SHP77 (cell line): ENCODE results near the gene SKP1.
"Not testable (repeated sequence)": the region's sequence is repeated elsewhere in the genome, so short reads cannot be mapped to it uniquely, and the experiment has no call there.

Experiments
- DNase-seq, 2 experiments: peaks; one replicate each; lab custom pipeline; 2025; lab: John Stamatoyannopoulos, UW

The SKP1 gene

DNA sequence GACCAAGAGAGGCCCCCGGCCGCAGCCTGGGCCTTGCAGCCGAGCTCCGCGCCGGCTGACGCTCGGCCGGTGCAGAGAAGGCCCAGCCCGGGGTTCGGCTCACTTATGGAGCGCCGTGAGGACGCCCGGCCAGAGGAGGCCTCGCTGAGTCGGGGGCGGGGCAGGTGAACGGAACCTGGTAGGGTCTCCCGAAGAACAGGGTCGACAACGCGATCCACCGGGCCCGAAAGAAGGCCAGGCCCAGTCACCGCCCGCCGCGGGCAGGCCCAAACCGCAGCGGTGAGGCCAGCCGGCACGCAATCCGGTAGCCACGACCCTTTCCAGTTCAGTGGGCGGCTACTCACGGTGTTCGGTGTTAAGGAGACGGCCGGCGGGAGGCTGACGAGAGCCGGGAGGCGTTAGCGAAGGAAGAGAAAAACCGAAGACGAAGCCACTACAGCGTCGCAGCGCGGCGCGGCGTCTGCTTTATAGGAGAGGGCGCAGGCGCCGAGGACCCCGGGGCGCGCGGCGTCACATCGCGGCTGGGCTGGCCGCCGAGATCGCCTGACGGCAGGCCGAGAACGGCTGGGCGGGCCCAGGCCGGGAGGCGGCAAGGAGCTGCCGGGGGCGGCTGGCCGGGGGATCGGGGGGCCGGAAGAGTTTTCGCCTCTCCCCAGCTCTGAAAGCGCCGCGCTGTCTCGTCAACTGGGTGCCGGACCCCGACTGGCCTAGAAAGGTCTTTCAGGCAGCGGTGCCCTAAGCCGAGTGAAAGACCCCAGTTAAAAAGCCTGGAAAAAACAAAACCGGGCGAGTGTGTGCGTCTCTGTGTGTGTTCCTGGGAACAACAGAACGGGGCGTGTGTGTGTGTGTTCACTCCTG, at the start of gene SKP1:
TSS of gene SKP1 (minus strand) at position 440 of the 858 bp plus-strand sequence. CDS start 2,928 bp downstream, outside the sequence.
- DNase-seq = peak; percentile 44 to 69

DNA sequence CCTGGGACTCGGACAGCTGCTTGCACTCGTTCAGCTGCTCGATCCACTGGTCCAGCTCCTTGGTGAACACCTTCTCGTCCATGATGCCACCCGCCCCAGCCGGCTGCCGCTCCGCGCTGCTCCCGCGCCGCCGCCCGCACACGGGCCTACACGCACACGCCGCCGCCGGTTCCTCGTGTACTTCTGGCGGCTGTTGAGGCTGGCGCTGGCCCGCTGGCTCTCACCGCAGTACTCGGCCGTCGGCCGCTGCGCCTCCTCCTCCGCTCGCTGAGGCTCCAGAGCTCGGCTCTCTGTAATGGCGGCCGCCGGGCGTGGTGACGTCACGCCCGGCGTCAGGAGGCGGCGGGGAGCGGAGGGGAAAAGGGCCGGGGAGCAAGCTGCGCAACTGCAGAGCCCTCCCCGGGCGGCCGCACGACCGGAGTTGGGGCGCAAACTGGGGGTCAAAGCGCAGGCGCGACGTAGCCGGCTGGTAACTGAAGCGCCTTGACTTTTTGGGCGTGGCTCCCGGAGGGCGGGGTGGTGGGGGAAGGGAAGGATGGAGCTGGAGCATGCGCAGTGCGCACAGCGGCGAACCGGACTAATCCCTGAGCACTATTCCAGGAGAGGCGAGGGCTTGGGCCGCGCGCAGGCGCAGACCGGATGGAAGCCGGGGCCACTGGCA, 49.2 kb upstream of the SKP1 start, which contains the start of gene PPP2CA:
TSS of gene PPP2CA (minus strand) at position 294 of the 661 bp plus-strand sequence. CDS start at position 82, 212 bp downstream.
- DNase-seq = peak; percentile 90 to 93

DNA sequence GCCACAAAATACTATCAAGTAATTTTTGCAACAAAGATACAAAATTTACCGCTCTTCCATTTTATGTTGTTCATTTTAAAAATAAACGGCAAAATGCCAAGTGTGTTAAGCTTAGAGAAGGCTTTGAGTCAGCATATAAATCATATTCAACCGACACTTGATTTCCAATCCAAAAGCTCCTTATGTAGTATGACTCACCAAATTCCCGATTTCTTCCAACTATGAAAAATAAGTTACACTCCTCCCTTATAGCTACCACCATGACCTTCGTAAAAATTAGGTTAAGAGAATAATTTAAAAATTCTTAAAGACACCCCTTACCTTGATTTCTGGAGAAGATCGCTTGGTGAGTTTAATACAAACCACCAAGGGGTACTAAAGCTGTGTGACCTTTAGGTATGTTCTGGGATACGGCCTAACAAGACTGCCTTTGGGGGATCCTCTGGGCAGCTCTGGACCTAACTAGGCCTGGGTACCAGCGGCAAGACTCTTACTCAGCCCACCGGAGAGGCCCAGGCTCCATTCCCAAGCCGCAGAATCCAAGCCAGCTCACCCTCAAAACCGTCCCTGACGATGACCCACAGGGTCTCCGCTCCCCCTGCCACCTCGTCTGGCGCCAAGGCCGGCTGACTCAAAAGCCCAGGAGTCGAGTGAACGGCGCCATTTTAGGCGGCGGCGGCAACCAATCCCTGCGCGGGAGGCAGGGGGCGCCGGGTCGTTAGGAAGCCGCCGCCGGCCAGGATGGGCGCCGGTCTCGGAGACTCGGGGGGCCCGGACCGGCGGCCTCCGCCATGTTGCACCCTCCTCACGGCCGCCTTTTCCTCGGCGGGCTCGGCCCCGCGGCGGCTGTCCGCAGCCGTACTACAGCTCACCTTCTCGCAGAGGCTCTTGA, 48.4 kb upstream of the SKP1 start:
- DNase-seq = peak; percentile 36 to 71

DNA sequence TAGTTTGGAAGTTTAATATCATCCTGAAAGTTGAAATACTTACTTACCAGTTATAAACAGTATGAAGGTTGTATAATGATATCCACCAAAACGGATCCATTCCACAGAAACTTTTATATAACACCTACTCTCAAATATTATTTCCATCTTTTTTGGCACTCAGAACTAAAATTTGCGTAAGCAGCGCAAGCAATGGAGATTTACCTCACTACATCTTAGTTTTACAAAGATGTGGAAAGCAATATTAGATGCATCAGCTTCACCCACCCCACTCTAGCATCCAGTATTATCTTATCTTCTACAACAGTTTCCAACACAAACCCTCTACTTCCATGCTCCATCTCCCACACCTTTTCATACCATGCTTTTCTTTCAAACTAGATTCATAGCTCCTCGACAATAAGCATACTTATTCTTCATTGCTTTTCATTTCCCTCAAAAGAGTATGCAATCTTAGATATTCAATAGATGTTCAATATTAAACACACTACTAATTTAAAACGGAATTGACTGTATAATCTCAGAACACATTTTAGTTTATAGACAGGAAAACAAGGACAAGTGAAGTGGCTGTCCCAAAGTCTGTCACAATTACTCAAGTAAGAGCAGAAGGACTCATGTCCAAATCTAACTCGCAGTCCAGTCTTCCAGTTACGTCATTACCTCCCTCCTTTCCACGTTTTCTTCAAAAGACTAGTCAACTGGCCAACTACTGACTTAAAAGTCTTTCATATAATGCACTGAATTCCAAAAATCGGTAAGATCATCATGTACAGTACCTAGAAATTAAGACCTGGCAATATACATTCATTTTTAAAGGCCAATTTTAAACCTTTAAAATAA, 46.9 kb upstream of the SKP1 start:
- no peak for DNase-seq

DNA sequence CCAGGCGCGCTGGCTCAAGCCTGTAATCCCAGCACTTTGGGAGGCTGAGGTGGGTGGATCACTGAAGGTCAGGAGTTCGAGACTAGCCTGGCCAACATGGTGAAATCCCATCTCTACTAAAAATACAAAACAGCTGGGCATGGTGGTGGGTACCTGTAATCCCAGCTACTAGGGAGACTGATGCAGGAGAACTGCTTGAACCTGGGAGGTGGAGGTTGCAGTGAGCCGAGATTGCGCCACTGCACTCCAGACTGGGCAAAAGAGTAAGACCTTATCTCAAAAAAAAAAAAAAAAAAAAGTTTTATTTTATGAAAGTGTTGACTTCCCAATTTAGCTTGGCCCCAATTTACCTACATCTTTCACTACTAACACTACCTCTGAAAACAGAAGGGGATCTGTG, 44.9 kb upstream of the SKP1 start:
- not testable (repeated sequence) for DNase-seq

DNA sequence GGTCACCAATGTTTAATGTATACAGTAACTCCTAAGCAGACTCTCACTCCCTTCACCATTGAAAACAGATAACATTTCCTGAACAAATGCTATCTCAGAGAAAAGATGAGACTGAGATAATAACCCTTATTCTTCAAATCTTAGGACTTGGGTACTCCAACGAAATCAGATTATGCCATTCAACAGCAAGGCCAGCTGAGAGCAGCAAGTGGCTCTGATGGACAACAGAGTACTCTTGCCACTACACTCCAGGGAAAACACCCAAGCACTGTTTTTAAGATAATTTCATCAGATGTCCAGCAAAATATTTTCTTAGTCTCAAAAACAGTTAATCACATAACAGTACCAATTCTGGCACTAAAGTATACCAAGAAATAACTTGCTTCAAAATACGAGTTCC, 39.0 kb upstream of the SKP1 start:
- DNase-seq = no peak

DNA sequence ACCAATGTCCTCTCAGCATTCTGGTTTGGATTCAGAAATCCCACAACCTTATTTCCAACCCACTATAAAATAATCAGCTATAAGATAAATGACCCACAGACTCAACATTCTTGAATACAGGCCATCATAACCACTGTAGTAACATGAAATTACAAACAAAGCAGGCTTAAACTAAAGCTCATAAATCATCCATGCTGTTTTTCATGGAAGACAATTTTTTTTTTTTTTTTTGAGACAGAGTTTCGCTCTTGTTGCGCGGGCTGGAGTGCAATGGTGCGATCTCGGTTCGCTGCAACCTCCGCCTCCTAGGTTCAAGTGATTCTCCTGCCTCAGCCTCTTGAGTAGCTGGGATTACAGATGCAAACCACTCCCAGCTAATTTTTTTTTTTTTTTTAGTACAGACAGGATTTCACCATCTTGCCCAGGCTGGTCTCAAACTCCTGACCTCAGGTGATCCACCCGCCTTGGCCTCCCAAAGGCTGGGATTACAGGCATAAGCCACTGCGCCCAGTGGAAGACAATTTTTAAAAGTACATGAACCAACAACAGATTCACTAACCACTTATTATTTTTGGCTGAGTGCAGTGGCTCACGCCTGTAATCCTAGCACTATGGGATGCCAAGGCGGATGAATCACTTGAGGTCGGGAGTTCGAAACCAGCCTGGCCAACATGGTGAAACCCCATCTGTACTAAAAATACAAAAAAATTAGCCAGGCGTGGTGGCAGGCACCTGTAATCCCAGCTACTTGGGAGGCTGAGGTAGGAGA, 34.7 kb upstream of the SKP1 start:
- not testable (repeated sequence) for DNase-seq

DNA sequence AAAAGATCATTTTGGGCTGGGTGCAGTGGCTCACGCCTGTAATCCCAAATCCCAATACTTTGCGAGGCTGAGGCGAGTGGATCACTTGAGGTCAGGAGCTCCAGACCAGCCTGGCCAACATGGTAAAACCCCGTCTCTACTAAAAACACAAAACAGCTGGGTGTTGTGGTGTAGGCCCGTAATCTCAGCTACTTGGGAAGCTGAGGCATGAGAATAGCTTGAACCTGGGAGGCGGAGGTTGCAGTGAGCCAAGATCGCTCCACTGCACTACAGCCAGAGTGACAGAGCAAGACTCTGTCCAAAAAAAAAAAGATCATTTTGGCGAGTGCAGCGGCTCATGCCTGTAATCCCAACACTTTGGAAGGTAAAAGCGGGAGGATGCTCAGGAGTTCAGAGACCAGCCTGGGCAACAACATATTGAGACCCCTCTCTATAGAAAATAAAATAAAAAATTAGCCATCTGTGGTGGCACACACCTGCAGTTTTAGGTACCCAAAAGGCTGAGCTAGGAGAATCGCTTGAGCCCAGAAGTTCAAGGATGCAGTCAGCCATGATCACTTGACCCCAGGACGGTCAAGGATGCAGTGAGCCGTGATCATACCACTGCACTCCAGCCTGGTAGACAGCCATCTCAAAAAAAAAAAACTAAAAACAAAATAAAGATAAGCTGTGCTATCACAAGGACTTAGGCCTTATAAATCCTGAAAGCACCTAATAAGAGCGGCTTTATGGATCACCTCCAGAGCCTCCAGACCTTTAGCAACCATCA, 32.9 kb upstream of the SKP1 start:
- no peak for DNase-seq

DNA sequence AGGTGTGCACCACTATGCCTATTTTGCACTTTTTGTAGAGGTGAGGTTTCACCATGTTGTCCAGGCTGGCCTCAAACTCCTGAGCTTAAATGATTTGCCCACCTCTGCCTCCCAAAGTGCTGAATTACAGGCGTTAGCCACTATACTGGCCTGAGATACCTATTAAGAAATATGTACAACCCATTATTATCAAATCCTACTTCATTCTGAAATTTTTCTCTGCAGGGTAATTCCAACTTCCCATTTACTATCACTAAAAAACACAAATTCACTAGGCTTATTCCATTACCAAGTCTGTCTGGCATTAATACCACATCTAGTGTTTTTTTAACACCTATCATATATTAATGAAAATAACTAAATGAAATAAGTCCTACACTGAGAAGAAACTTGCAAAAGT, 30.9 kb upstream of the SKP1 start:
- no peak for DNase-seq

DNA sequence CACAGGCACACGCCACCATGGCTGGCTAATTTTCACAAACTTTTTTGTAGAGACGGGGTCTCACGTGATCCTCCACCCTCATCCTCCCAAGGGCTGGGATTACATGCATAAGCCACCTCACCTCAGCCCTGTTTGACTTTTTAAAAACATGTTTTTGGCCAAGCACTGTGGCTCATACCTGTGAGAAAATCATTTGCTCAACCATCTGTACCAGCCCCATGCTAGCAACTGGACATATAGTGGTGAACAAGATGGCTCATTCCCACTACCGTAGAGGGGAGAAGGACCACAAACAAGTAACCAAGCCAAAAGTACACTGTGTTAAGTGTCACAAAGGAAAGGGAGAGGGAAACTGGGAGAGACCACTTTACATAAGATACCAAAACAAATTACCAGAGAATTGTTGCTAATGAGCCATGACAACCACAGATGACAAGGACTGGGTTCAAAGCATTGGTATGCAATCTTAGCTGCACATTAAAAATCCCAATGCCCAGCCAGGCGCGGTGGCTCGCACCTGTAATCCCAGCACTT, 29.9 kb upstream of the SKP1 start:
- DNase-seq = no peak

DNA sequence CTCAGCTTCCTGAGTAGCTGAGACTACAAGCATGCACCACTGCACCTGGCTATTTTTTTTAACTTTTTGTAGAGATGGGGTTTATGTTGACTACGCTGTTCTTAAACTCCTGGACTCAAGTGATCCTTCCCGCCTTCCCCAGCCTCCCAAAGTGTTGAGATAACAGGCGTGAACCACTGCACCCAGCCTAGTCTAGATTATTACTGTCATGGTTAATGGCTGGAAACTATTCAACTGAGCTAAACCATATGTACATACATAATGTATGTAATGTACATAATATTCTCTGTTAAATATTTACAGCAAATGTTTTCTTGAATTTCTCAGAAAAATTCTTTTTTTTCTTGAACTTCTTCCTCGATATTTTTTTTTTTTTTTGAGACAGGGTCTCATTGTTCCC, 27.8 kb upstream of the SKP1 start:
- DNase-seq = no peak

DNA sequence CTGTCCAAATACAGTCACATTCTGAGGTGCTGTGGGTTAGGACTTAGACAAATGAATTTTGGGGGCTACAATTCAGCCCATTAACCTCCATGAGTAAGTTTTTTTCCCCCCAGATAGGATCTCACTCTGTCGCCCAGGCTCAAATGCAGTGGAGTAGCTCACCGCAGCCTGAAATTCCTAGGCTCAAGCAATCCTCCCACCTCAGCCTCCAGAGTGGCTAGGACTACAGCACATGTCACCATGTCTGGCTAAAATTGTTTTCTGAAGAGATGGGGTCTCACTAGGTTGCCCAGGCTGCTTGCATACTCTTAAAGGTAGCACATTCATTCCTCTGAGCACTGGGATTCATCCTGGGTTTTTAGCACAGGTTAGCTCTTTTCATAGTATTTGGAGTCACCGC, 26.9 kb upstream of the SKP1 start:
- no peak for DNase-seq

DNA sequence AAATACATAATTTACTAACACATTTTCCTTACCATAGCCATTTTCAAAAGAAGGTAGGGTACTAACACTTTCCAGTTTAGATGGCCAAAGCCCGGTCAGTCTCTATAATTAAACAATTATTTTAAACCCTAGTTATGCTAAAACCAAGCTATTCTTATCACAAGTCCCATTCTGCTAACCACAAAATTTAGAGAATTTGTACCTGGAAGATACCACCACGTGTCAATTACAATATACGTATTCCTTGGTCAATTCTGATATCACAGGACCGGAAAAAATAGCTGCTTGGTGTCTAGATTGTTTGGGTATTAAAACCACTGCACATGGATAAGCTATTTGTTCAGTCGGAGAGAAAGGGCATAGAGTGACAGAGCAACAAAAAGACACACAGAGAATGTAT, 18.9 kb upstream of the SKP1 start:
- DNase-seq = no peak

DNA sequence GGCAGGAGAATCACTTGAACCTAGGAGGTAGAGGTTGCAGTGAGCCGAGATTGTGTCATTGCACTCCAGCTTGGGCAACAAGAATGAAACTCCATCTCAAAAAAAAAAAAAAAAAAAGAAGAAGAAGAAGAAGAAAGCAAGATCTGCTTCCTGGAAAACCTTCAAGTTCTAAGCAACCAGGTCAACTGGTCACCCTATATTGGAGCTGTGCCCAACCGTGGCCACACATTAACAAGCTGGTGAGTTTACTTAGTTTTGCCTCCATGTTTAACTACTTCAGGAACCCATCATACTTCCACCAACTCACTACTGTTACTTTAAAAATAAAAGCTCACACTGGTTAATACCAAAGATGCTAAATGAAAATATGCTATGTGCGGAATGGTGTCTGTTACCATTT, 12.3 kb upstream of the SKP1 start:
- DNase-seq = no peak

DNA sequence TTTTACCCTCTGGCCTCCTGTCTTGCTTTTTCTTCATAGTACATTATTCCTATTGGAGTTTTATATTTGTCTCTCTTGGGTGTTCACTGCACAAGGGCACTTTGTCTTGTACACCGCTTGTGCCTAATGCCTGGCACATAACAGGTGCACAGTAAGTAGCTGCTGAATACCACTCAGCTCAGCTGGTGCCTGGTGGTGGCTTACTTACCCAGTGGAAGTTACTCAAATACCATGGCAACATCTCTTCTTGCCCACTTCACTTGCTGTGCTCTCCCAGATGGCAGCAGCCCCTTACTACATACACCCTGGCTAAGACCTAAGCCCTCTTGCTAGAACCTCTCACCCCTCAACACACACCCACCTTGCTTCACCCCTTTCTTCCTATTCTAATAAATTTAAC, 11.3 kb upstream of the SKP1 start:
- DNase-seq = no peak

DNA sequence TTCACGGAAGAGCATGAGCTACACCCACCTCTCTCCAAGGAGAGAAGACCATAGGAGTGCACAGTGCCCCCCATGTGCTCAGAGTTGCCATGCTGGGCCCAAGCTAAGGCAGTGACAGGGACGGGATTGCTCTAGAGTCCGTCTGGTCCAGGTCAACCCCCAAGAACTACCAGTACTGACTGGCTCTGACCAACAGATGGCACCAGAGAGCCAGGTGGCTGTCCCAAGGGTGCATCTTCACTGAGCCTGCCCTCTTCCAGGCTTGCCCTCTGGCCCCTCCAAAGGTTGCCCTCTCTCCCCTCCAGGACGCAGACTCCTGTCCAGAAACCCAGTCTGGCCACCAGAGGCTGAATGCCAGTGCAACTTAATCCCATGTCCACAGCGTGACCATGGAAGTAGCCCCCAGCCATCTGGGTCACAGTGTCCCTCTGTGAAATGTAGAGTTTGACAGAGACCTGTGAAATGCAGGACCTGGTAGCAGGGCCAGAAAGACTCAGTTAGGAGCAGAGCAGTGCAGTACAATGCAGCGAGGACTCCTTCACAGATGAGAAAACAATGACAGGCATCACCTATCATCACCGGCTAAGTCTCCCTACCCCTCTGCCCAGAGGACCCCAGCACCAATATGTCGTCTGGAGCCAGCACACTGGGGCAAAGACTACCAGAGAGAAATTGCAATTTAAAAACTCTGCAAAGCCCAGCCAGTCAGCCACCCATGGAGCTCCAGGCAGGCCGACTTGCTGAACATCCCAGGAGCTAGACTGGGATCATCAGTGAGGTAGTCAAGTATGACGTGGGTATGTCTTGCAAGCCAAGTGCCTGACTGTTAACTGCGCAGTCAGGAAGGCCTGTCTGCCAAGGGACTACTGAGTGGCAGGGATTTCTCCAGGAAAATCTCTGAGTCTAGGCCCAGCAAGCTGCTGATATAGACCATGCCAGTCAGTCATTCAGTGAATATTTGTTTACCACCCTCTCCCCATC, 7.7 kb upstream of the SKP1 start:
- peak; percentile 54 to 60 for DNase-seq

DNA sequence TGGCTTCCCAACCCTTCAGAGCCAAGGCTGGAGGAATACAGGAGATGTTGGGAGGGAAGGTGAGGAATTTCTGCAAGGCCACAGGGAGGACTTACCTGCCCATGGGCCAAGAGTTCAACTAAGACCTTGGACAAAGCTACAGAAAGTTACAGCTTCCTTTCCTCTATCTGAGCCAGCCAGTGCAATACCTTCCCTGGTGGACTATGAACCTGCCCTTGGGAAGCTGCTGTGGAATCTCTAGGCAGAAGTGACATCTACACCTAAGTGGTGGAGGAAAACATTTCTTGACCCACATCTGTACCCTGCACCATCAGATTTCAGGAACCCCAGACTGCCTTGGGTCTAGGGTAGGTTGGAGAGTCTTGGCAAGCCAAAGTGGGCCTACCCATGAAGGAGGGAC, 6.7 kb upstream of the SKP1 start:
- DNase-seq = no peak

DNA sequence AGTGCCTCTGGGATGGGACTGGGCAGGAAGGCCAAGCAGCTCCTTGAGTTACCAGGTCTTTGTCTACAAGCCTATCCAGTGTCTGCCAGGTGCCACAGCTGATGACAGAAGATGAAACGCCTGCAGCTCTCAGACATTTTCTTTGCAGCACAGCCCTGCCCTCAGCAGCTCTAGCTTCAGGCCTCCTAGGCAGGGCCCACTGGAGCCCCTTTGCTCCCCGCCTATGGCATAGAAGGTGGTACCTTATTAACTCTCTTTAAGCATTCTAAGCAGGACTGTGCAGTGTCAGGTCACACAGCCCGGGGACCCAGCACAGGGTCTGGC, 1.3 kb upstream of the SKP1 start:
- DNase-seq = no peak
